SKM-1 treated with dmso at 0.1 percent for 144 hours (cell line): ENCODE measurements around the gene SIGLEC10.
"Not testable (repeated sequence)": the region's sequence is repeated elsewhere in the genome, so short reads cannot be mapped to it uniquely, and the experiment has no call there.

Source experiments
- DNase-seq: peaks from one replicate; lab custom pipeline; 2025; ENCODE audit not compliant: unreplicated experiment; lab: John Stamatoyannopoulos, UW

Gene SIGLEC10

GRCh38 chr19:51440846-51441409 is 23.5 kb upstream of the SIGLEC10 start:
- DNase-seq, result no peak

- no peak for DNase-seq
Observed at GRCh38 chr19:51440052-51440451, 22.6 kb upstream of the SIGLEC10 start.

GRCh38 chr19:51439021-51439465 is 21.6 kb upstream of the SIGLEC10 start:
- no peak for DNase-seq

GRCh38 chr19:51434456-51434855 is 17.0 kb upstream of the SIGLEC10 start:
- DNase-seq, result no peak

- no peak for DNase-seq
Observed at GRCh38 chr19:51433043-51433442, 15.6 kb upstream of the SIGLEC10 start.

- DNase-seq, result peak; percentile 50
Observed at GRCh38 chr19:51431124-51431523, 13.7 kb upstream of the SIGLEC10 start.

GRCh38 chr19:51430221-51430620 is 12.8 kb upstream of the SIGLEC10 start:
- DNase-seq, result no peak

GRCh38 chr19:51427201-51427600 is 9.8 kb upstream of the SIGLEC10 start:
- DNase-seq, result no peak

- peak; percentile 56 for DNase-seq
Observed at GRCh38 chr19:51422053-51422448, 4.6 kb upstream of the SIGLEC10 start.

GRCh38 chr19:51421229-51422052 is 4.0 kb upstream of the SIGLEC10 start:
- no peak for DNase-seq

- DNase-seq, result not testable (repeated sequence)
Observed at GRCh38 chr19:51420511-51420910, 3.1 kb upstream of the SIGLEC10 start.

GRCh38 chr19:51418707-51419106 is 1.3 kb upstream of the SIGLEC10 start:
- no peak for DNase-seq

GRCh38 chr19:51417810-51418157 is 342 bp upstream of the SIGLEC10 start:
- DNase-seq, result peak; percentile 34

- DNase-seq, result not testable (repeated sequence)
Observed at GRCh38 chr19:51416422-51416821, 1.0 kb downstream of the SIGLEC10 start.

- DNase-seq, result no peak
Observed at GRCh38 chr19:51415187-51415586, 2.3 kb downstream of the SIGLEC10 start.

GRCh38 chr19:51410950-51411748 is 6.3 kb downstream of the SIGLEC10 start:
- DNase-seq, result no peak

- DNase-seq, result peak; percentile 68
Observed at GRCh38 chr19:51407511-51408131, 9.8 kb downstream of the SIGLEC10 start.

- no peak for DNase-seq
Observed at GRCh38 chr19:51402117-51402516, 15.3 kb downstream of the SIGLEC10 start.

GRCh38 chr19:51399936-51400335 is 17.5 kb downstream of the SIGLEC10 start:
- DNase-seq, result not testable (repeated sequence)

GRCh38 chr19:51399231-51399630 is 18.2 kb downstream of the SIGLEC10 start:
- DNase-seq, result no peak

- DNase-seq, result peak; percentile 33
Observed at GRCh38 chr19:51398096-51398704, 19.2 kb downstream of the SIGLEC10 start.
